NCI-H460 (cell line): ENCODE measurements around the gene SLC5A5. TPM values are rescaled to one million over a fixed set of nuclear protein-coding genes. Genes with fewer than 3 reads are reported as not detected.

Experiments used
- small RNA-seq, 2 experiments: library from RNA; depleted of rRNA; stranded (forward); fragments of <200 nt; gene quantifications; one replicate each; pipeline ENCODE3, GENCODE V24; 2014
- total RNA-seq: library from RNA; depleted of rRNA; stranded (reverse); fragments of >200 nt; shearing (Covaris generic); gene quantifications from 2 replicates; pipeline ENCODE4 v1.2.3, GENCODE V29; 2014; rRNA removed

The SLC5A5 gene
- total RNA-seq, 1 experiment from 2014 or later = 0.02 TPM

Small RNA genes within 50 kb of the gene (small RNA-seq; reads per million reads assigned to genes)
- gene SNORA68 = 0 reads per million in 2 experiments

Other genes starting within 250 kb of the SLC5A5 start
- 0.69 and 0.84 TPM in 2 replicates for gene UNC13A, start 183.6 kb upstream of the SLC5A5 start, total RNA-seq
- gene MAP1S, start 152.5 kb upstream of the SLC5A5 start, total RNA-seq = 10.4 and 10.5 TPM in 2 replicates
- gene FCHO1, start 120.5 kb upstream of the SLC5A5 start, total RNA-seq = 4.1 and 4.6 TPM in 2 replicates
- gene B3GNT3, start 76.8 kb upstream of the SLC5A5 start, total RNA-seq = 0.05 TPM in 1 of 2 replicates, not detected in the other
- not detected in 2 replicates for gene INSL3, start 50.4 kb upstream of the SLC5A5 start, total RNA-seq
- 1.1 and 1.4 TPM in 2 replicates for gene JAK3, start 24.0 kb upstream of the SLC5A5 start, total RNA-seq
- 1,987 and 2,181 TPM in 2 replicates for gene RPL18A, start 12.0 kb upstream of the SLC5A5 start, total RNA-seq
- 32.3 and 45.4 TPM in 2 replicates for gene CCDC124, start 61.1 kb downstream of the SLC5A5 start, total RNA-seq
- gene KCNN1, start 95.2 kb downstream of the SLC5A5 start, total RNA-seq = 0.10 TPM in 1 of 2 replicates, not detected in the other
- gene ARRDC2, start 136.2 kb downstream of the SLC5A5 start, total RNA-seq = 94.3 and 95.4 TPM in 2 replicates
- gene IL12RB1, start 215.0 kb downstream of the SLC5A5 start, total RNA-seq = not detected in 2 replicates
- gene MAST3, start 225.8 kb downstream of the SLC5A5 start, total RNA-seq = 2.1 and 3.0 TPM in 2 replicates